HG03571 (cell line): ENCODE results near the gene TRPM1.

Experiments used
- ATAC-seq: cut with Tn5 transposase; IDR thresholded peaks from one replicate; pipeline ENCODE4 v1.9.1; 2021; ENCODE audit not compliant: unreplicated experiment

TRPM1 gene

DNA sequence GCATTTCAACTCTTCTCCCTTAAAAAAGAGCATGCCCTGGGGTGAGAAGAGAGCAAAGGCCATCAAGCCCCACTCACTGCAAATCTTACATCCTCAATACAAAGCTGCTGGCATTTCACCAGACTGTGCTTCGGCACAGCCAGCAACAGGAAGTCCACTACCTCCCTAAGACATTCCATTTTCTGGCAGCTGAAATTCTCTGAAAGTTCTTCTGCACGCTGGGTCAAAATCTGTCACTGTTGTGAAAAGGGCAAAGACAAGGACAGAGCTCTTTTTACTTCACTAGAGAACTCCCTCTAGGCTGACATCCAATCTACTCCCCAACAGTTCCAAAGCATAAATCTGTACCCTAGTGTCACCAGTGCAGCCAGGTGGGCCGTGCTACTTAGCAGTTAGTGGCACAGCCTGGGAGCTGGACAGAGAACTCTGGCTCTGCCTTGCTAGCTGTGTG, 116.4 kb downstream of the TRPM1 start:
- no peak for ATAC-seq

DNA sequence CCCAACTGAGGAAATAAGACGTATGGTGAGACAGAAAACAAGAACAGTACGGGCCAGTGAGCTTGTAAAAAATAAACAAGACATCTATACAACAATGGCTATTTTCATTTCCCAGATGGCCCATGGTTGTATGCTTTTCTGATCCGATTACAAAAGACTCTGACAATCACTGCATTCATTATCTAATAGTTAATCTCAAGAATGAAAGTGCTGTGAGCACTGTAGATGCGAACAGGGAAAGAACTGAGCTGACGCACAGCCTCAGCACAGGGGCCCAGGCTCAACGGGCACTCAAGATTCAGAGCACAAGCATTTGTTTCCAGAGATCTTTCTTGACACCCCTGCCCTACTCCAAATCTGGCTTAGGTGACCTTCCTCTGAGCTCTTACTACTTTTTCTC, 117.0 kb downstream of the TRPM1 start:
- ATAC-seq, result no peak

DNA sequence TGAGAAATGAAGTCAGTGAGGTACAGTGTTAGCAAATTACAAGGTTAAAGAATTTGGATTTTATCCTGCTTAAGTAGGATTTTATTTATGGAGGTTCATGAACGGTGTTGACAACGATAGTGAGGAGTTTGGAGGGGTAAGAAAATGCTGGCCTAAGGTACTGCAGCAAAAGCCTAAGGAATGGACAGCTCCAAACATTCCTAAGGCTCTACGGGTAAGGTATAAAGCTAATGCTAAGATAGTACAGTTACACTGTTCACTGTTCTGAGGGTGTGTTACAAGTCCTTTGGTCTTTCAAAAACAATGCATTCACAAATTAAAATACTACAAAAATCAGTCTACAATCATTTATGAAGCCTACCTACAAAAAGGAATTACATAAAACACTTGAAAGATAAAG, 117.4 kb downstream of the TRPM1 start:
- no peak for ATAC-seq

DNA sequence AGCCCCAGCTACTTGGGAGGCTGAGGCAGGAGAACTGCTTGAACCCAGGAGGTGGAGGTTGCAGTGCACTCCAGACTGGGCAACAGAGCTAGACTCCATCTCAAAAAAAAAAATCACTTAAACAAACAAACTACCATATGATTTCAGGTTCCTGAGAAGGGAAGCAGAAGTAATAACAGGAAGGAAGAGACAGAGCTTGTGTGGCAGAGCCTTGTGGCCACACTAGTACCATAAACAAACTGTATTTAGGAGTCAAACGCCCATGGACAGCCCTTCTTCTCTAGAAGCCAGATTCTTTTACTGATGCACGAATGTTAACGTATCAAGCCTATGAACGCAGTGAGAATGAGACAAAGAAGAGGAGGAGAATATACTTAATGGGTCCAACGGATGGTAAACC, 122.1 kb downstream of the TRPM1 start:
- no peak for ATAC-seq

DNA sequence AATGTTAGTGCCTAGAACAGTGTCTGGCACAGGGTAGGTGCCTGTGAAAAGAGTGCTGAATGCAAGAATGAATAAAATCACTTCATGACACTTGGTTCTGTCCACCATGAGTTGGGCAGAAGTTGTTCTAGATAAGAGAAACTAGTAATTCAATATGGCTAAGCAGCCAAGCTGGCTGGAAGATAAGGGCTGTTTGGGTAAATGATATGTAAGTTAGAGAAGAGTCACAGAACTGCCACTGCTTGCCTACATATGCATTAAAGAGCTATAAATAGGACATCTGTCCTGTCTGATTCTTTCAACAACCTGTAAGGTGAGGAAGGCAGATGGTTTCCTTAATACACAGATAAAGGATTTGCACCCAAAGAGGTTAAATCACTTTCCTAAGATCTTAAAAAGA, 123.2 kb downstream of the TRPM1 start:
- no peak for ATAC-seq

DNA sequence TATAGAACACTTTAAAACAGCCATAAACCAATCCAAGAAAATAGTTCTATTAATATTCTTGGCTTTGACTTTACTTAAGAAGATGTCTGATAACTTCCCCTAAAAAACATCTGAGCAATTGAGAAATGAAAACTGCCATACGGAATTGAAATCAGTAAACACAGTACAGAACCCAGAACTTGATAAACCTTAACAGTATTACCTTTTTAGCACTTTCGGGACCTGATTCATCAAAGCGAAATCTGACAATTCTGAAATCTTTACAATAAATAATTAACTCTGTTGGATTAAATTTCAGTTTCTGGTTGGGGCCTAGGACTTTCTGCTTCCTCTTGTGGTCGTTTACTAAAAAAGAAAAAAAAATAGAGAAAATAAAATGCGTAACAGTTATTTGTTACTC, 127.4 kb downstream of the TRPM1 start:
- no peak for ATAC-seq

DNA sequence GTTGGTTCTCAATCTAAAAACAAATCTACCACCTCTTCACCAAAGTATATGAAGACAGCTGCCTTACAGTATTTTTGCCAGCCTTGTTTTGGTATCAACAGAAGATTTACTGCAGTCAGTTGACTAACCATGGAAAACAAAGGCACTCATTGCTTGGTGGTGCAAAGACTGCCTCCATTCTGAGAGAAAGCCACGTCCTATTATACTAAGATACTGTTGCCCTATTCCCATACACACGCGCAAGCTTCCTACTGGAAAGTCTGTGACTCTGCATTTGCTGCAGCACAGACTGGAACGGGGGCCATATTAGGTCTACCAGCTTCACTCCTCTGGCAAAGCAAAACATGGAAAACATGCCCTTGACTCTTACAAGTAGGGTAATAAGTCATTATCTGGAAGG, 128.1 kb downstream of the TRPM1 start:
- no peak for ATAC-seq

DNA sequence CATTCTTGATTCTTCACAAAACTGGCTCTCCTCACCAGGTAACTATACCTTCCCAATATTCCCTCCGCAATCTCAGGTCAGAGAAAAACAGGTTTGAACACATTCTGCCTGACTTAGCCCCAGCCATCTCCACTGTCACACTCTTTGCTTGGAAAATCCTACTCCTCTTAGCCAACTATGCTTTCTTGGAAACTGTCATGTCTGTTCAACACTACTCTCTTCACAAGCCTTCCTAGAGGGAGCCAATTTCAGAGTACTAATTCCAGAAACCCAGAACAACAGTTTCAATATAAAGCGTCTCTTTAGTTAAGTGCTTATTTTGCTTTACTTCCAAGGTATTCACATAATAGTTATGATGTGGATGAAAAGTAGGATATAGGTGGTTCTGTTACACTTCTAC, 131.8 kb downstream of the TRPM1 start:
- ATAC-seq, result no peak

DNA sequence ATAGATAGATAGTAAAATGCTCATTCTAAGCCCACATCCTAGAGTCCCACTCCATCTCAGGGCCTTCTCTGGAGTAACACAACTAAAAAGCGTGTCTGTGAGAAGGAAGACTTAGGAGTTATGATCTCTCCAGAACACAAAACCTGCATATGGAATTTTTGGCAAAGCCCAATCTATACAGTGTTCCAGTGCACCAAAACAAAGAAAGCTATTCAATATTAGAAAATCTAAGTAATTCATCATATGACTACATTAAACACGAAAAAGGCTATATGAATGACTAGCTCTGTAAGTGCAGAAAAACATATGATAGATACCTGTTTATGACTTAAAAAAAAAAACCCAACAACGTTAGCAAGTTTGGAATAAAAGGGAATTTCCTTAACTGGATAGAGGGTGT, 137.8 kb downstream of the TRPM1 start:
- ATAC-seq, result no peak

DNA sequence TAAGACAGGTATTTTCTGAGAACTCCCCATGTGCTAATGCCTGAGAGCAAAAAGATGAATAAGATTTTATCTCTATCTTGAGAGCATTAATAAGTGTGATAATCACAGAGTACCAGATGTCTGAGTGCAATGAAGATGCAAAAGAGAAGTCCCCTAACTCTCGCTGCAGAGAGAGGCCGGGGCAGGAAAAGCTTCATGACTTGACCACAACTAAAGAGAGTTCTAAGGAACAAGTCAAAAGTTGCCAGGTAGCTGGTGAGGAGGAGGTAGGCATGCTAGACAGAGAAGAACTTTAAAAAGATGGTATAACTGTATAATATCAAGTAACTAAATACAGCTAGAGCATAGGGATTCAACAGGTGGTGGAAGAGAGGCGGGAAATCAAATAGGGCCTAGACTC, 138.9 kb downstream of the TRPM1 start:
- ATAC-seq, result no peak

DNA sequence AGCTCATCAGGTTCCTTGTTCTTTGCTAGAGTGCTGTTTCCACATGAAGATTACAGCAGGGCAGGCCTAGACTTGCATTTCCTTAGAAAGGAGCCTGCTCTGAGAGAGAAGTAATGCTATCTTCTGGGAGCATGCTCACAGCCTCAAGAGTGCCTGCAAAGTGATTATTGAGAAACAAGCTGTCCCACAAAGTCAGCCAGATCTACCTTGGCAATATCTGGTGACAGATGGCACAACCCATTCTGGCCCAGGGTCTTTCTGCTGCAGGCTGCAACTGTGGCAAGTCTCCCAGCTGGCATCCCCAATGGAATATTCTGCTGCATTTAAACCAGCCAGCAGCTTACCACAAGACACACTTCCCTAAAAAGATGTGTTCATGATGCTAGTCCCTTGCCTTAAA, 139.4 kb downstream of the TRPM1 start:
- no peak for ATAC-seq

DNA sequence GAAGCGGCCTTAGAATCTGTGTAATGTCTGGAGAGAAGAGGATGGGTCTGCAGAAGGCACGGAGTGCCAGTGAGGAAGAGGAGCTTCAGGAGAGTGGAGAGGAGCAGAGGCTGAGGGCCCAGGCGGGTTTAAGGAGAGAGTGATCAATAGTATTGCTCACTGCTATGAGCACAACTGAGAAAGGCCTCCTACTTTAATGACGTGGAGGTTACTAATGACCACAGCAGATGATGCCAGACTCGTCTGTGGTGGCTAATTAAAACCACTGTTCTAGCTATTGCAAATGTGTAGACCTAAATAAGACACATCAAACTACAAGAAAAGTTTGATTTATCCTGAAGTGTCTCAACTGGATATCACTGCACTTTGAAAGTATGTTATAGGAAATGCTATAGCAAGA, 143.3 kb downstream of the TRPM1 start:
- ATAC-seq, result no peak

DNA sequence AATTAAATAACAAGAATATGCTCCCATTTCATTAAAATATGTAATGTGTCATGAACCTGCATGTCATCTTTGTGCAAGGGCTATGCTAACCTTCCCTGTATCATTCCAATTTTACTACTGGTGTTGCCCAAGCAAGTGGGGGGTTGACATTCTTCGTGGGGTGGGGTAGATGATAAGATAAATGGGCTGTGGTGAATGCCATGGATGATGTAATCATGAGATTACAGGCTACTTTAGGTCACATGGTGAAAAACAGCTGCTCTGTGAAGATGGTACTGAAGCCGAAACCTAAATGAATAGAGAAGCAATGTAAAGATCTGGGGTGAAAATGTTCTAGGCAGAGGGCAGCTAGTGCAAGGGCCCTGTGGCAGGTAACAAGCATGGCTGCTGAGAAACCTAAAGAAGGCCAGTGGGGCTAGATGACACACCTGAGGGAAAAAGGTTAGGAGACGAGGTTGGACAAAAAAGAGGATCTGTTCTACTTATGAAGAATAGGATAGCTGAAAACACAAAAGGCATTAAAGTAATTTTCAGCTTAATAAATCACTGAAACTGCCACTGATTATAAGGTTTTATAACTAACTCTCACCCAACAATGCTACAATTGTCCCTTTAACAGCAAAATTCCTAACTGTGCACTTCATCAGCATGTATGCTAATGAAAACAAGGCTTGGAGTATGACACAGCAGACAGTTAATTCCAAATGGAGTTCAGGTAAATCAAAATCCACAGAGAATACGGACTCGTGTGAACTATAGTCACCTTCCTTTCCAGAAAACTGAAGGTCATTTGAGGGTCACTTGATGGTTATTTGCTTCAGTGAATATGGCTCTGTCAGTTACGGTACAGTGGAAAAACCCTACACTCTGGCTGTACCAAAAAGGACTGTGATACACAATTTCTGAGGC, 145.1 kb downstream of the TRPM1 start:
- ATAC-seq, result no peak

DNA sequence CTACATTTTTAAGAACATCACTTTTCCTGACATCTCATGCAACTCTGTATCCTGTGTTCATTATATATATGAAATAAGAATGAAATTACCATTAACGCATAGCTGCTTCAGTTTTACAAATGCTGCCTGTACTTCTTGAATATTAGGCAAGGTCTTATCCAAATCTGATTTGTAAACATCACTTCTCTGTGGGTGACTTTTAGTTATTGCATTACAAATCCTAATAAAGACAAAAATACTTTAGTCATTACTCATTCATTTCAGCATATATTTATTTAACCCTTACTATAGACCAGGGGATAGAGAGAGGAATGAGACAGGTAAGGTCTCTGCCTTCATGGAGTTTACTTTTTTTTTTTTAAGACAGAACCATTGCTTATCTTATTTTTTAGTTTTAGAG, 146.9 kb downstream of the TRPM1 start:
- no peak for ATAC-seq

DNA sequence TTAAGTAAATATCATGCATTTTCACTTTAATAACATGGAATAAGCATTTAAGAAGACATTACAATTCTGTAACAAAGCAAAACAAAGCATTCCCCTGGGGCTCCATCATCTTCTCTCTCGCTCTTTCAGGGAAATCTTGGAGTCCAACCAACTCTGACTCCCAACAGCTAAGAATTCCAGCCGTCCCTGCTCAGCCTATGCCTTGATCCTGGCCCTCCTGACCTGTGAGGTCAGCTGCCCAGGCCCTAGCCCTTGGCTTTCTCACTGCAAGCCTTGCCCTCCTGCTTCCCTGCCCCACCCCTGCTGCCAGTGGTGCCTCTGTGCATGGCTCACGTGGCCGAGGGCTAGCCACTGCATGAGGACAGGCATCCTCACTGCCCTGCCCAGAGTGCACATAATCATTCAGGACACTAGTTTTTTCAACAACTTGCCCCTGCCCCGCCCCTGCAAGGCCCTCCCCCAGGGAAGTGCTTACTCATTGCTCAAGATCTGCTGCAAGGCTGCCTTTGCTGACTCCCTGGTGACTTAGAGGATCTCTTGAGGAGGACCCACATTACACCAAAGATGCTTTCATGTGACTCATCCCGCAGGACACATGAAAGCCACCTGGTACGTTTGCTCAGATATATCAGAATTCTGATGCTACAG, 147.7 kb downstream of the TRPM1 start:
- ATAC-seq, result no peak

DNA sequence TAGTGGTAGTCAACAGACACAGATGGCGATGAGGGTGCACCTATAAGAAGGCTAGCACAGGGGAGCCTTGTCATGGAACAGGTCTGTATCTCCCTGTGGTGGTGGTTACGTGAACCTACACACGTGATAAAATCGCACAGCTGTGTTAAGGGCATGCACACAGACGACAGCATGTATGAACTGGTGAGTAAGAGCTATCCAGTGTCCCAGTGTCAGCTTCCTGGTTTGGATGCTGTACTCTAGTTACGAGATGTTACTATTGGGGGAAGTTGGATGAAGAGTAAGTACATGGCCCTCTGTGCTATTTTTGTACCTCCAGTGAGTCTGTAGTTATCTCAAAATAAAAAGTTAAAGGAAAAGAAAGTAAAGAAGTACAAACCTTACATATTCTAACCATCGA, 148.3 kb downstream of the TRPM1 start:
- no peak for ATAC-seq
